CD4-positive, alpha-beta T cell treated with Interleukin-15 for 1 hour (primary cell): ENCODE measurements around the gene BRSK2.

Experiments
- DNase-seq: peaks from one replicate; pipeline ENCODE4 v3.0.0-alpha.2; 2020

The BRSK2 gene

DNA sequence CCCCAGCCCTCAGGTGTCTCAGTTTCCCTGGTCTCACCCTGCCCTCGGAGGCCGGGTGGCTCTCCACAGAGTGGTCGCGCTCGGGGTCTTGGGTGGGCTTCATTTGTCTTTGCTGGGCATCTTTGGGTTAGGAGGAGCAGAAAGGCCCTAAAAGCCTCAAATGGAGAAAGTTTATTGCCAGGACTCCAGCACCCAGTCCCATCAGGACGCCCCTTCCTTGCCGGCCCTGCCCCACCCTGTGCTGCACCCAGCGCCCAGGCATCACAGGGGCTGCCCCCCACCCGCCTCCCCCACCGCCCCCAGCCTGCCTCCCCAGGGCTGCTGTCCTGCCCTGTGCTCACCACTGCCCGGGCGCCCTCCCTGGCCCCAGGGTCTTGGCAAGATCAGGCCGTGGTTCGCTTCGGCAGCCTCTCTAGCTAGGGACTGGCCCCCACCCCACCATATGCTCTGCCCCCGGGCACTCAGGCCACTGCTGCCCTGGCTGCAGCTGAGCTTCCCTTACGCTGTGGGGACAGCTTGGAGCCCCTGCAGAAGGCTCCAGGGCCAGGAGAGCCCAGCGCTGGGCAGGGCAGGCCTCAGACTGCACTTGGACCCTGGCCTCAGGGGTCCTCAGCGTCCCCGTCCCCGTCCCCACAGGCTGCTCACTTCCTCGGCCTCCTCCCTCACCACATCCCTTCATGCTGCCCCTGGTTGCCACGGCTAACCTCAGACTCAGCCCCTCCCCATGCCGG lies 65.5 kb downstream of the BRSK2 start:
- no peak for DNase-seq

- DNase-seq: no peak
Observed at GRCh38 chr11:1455763-1456060, 66.0 kb downstream of the BRSK2 start.

- no peak for DNase-seq
Observed at GRCh38 chr11:1456176-1456575, 66.4 kb downstream of the BRSK2 start.

DNA sequence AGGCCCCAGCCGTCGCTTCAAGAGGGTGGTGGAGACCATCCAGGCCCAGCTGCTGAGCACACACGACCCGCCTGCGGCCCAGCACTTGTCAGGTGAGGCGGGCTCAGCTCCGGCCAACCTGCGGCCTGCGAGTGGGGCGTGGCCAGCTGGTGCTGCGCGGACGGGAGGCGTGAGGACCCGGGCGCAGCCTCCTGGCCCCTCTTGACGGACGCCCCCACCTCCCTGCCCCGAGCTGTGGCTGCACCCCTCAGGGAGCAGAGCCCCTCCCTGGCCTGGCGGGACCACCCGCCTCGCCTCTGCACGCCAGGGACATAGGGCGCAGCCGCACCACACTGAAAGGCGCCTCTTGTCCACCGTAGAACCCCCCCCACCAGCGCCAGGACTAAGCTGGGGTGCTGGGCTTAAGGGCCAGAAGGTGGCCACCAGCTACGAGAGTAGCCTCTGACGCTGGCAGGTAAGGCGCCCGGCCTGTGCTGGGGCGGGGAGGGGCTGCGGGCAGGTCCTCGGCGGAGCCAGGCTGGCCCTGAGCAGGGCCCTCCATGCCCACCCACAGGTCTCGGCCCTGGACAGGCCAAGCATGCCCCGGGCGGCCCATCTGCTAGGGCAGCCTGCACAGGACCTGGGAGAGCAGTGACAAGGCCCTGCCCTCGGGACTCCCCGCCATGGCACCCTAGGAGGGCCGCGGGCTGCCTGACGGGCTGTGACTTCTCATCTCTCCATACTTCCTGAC lies 67.0 kb downstream of the BRSK2 start:
- no peak for DNase-seq

DNA sequence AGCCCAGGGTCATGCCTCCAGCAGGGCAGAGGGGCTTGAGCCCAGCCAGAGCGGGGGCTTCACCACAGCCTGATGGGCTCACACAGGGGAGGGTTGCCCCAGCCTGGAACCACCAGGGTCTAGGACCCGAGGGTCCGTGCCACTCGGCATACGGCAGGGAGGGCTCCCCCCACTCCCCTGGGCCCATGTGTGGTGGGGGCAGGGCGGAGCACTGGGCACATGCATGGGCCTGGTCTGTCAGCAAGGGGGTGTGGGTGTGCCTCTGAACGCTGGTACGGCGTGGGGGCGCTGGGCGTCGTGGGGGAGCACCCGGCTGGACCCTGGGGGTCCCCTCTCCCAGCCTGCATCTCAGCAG lies 67.6 kb downstream of the BRSK2 start:
- no peak for DNase-seq

DNA sequence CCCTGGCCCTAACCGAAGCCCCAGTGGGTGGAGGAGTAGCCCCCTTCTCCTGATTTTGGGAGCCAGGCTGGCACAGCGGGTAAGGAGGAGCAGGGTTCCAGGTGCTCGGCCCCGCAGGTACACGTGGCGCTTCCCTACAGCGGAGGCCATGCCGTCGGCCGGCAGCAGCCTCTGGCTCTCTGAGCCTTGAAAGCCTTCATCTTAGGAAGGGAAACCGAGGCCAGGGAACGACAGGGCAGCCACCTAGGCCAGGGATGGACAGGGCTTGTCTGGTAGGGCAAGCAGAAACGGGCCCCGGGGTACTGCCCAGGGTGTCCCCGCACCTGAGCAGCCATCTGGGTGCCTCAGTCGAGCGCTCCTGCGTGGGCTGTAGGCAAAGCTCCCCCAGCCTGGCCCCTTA lies 68.1 kb downstream of the BRSK2 start:
- DNase-seq: no peak

DNA sequence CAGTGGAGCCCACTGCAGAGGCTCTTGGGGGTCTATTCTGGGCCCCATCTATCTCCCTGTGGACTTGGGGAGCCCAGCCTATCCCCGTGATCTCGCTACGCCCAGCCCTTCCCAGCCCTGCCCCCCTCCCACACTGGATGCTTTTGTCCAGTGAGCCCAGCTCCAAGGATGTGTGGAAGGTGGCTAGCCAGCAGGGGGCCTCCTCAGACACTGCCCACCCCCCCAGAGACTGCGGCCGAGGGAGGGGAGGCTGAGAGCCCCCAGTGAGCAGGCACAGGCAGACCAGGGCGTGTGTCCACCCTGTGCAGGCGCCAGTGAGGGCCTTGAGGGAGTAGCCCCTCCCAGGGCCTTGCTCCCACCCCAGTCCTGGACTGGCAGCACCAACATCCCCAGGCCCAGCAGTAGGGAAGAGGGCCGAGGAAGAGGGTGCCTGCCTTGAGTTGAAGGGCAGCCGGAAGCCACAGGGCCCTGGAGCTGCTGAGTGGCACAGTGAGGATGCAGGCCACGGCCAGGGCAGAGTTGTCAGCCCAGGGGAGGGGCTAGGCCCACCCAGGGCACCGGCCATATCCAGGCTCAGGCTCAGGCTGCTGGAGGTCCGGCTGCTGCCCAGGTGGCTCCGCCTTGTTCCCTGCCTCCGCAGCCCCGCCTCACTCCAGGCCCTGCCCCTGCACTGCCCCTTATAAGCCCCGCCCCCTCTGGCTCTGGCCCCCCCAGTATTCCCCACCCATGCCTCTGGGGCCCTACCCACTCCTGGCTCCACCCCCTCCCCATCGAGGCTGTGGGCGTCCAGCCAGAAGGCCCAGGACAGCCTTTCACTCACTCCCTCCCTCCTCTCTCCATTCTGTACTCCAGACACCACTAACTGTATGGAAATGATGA lies 68.8 kb downstream of the BRSK2 start:
- DNase-seq: no peak

DNA sequence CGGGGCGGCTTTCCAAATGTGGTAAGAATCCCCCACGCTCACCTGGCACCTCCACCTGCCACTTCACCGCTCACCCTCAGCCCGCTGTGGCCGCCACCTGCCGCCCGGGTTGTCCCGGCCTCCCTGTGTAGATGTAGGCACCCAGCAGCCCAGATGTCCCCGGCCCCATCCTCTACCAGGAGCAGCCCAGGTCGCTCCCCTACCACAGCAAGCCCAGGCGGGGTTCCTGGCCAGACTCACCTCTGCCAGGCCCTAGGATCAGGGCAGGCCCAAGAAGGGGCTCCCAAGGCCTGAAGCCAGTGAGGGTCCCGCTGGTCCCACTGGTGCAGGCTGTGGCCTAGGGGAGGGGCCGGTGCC lies 69.5 kb downstream of the BRSK2 start:
- no peak for DNase-seq

GRCh38 chr11:1459764-1460395 lies 70.1 kb downstream of the BRSK2 start:
- no peak for DNase-seq

GRCh38 chr11:1460396-1460985 lies 70.8 kb downstream of the BRSK2 start:
- DNase-seq: no peak

- no peak for DNase-seq
Observed at GRCh38 chr11:1460986-1461825, 71.5 kb downstream of the BRSK2 start.

DNA sequence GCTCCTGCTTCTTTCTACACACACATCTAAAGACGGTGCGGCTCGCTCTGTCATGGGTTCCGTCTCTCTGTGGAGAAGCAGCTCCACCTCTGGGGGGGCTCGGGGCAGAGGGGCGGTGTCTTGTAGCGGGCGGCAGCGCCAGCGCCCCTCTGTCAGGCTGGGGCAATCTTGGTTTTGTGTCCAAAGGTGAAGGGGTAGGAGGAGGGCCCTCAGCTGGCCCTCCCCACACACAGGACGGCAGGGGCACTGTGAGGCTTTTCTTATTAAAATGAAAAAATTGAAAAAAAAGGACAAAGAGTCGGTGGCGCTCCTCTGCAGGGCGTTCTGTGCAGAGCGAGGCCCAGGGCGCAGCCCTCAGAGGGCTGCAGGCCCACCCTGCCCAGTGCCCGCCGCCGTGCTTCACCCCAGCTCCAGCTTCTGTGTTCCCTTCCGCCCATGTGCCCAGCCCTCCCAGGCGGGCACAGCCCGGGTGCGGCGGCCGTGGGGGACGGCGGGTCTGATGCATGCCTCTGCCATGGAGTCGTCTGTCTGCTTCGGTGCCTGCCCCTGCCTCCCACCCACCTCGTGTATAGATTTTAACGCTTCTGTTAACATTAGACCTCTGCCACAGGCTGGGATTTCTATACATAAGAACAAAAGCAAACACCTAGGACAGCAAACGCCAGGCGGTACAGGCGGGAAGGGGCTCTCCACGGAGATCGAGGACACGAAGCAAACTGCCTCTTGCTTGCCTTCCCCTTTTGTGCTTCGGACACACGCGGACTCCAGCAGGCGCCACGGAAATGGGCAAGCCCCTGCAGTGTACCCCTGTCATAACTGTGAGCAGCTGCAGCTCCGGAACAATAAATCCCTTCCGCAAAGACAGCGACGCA lies 72.3 kb downstream of the BRSK2 start:
- DNase-seq: no peak

- no peak for DNase-seq
Observed at GRCh38 chr11:1462698-1462975, 72.9 kb downstream of the BRSK2 start.

DNA sequence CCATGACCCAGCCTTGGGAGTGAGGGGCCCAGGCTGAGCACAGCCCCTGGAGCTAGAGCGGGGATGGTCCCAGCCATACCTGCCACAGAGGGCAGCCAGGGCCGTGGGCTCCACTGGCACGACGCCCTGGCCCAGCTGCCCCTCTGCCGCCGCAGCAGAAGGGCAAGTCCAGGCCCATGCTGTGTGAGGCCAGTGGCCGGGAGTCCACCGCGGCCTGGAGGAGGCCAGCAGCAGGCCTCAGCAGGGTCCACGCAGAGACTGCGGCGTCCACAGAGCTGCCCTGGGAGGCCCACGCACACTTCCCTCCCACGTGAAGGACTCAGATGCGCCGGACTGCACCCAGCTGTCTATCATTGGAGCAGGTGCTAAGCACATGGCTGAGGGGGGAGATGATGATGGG lies 73.3 kb downstream of the BRSK2 start:
- no peak for DNase-seq

DNA sequence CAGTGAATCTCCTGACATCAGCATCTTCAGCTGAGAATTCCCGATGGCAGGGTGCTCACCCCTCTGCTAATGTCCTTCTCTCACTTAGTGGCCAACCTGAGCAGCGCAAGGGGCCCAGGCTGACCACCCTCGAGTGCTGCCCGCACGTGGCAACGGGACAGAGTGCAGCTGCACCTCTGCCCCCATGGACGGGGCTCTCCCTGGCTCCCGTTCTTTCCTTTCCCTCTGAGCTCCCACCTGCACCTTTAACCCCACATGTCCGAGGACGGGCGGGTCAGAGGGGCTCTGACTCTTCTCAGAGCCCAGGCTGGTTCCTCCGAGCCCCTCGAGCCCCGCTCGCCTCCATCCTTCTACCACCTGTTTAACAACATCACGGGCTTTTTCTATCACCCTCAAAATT lies 77.0 kb downstream of the BRSK2 start:
- DNase-seq: no peak

DNA sequence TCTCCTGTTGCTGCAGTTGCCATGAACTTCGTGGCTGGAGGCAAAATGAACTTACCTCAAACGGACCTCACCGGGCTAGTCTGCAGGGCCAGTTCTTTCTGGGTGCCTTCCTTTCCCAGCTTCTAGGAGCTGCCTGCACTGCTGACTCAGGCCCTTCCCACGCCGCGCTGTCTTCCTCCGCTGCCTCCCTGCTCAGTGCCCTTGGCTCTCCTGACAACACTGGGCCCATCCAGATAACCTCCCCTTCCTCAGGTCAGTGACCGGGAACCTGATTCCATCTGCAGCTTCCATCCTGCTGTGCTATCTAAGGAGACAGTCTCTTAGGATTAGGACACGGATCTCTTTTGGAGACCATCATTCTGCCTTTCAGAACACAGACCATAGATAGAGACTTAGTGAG lies 77.5 kb downstream of the BRSK2 start:
- no peak for DNase-seq

DNA sequence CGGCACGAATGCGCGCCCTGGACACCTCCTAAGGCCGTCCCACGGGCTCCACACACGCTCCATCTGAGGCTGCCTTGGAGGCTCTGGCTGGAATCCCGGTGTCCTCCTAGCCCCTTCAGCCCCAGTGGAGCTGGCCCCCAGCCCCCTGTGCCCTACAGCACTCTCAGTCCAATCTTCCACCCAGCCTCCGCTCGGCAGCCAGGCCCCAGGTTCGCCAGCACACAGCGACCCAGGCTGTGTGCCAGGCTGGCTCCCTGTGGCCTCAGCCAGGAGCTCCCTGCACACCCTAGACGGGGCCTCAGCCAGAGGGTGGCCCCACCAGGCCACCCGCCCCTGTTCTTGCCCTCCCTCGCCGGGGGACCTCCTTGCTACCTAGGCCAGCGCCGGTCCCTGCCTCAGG lies 78.3 kb downstream of the BRSK2 start:
- DNase-seq: no peak

DNA sequence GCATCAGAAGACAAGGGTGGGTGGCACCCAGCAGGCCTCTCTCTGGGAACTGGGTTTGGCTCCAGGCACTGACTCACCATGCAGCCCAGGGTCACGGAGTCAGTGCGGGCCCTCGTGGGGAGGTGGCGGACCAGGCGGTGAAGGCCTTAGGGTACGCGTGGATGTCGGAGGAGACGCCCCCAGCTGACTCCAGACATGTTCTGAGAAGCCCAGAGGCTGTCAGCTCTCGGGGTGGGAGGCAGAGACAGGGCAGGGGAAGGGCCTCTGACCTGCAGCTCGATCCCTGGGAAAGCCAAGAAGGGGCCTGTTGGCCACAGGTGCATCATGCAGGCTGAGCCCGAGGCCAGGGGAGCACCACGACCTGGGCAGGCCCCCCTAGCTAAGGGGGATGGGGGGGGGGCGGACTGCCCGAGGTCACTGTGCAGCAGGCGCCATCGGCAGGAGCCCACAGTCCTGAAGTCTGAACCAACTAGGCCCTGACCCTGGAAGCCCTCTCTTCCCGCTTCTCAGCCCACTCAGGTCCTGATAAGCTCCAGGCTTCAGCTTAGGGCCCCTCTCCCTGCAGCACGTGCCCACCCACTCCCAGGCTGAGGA lies 78.8 kb downstream of the BRSK2 start:
- DNase-seq: no peak

GRCh38 chr11:1469287-1469910 lies 79.7 kb downstream of the BRSK2 start:
- DNase-seq: no peak

- no peak for DNase-seq
Observed at GRCh38 chr11:1469911-1470680, 80.4 kb downstream of the BRSK2 start.
